K562 (cell line): ENCODE measurements around the gene AFG1L. TPM values are rescaled to one million over a fixed set of nuclear protein-coding genes. Genes with fewer than 3 reads are reported as not detected.

ENCODE experiments used
- C11orf30 ChIP-seq: fragments of 450-650 bp; IDR thresholded peaks from 2 replicates; pipeline ENCODE4 v1.6.1; 2016; ENCODE audit warnings: low read depth, mild to moderate bottlenecking
- CBX8 ChIP-seq: fragments of 200-600 bp; sonication (generic); IDR thresholded peaks from 2 replicates; pipeline ENCODE4 v1.6.1; 2012; ENCODE audit warnings: borderline replicate concordance, mixed run types, low read depth, mild to moderate bottlenecking, moderate library complexity, mixed read lengths, low read length, control low read depth, inconsistent platforms; ENCODE audit not compliant: poor library complexity, severe bottlenecking; ENCODE audit errors: extremely low read depth
- CLOCK ChIP-seq: fragments of 250-450 bp; sonication (Bioruptor Pico); IDR thresholded peaks from 2 replicates; pipeline ENCODE4 v1.4.0; 2020; ENCODE audit warnings: mild to moderate bottlenecking, moderate library complexity, borderline replicate concordance
- DIDO1 ChIP-seq: fragments of 450-650 bp; IDR thresholded peaks from 2 replicates; pipeline ENCODE4 v1.6.1; 2016; ENCODE audit warnings: low read depth, missing biosample characterization, missing genetic modification characterization
- EGR1 ChIP-seq: fragments of 450-650 bp; conservative IDR thresholded peaks from 2 replicates; pipeline ENCODE4 v1.6.1; 2017; ENCODE audit warnings: mild to moderate bottlenecking
- EHMT2 ChIP-seq: fragments of 450-650 bp; IDR thresholded peaks from 2 replicates; pipeline ENCODE4 v1.6.1; 2018; ENCODE audit warnings: antibody characterized with exemption
- HIVEP1 ChIP-seq: fragments of 250-450 bp; sonication (Bioruptor Pico); IDR thresholded peaks from 2 replicates; pipeline ENCODE4 v1.4.0; 2020; ENCODE audit warnings: mild to moderate bottlenecking
- KAT7 ChIP-seq: sonication (generic); formaldehyde crosslinking; IDR thresholded peaks from 2 replicates; pipeline ENCODE4 v1.8.0; 2022; ENCODE audit warnings: missing genetic modification reagents, mild to moderate bottlenecking, borderline replicate concordance
- KLF16 ChIP-seq: IDR thresholded peaks from 2 replicates; pipeline ENCODE4 v1.6.1; 2016; ENCODE audit warnings: antibody characterized with exemption
- RCOR1 ChIP-seq, 2 experiments: IDR thresholded peaks; 2 replicates each; pipeline ENCODE4 v1.6.1; 2012; ENCODE audit warnings: low read depth in 2 of 2, low read length in 2 of 2, borderline replicate concordance in 1 of 2, improper control_type of control experiment in 1 of 2
- SAFB ChIP-seq: fragments of 200-400 bp; formaldehyde crosslinking; IDR thresholded peaks from 2 replicates; pipeline ENCODE4 v1.6.1; 2017; ENCODE audit warnings: low read depth, low read length, borderline replicate concordance
- ZBTB12 ChIP-seq: fragments of 250-450 bp; sonication (Bioruptor Pico); IDR thresholded peaks from 2 replicates; pipeline ENCODE4 v1.4.0; 2020
- ZBTB8A ChIP-seq: fragments of 450-650 bp; IDR thresholded peaks from 2 replicates; pipeline ENCODE4 v1.6.1; 2018; ENCODE audit warnings: mild to moderate bottlenecking, moderate library complexity; ENCODE audit not compliant: partially characterized antibody
- ZNF24 ChIP-seq: fragments of 450-650 bp; IDR thresholded peaks from 2 replicates; pipeline ENCODE4 v1.6.1; 2016
- polyA plus RNA-seq, 8 experiments: library from polyadenylated mRNA; depleted of rRNA in 4 of 8; stranded (reverse) in 5 of 8; unstranded in 3 of 8; fragments of >200 nt; fragmentation: Nextera tagmentation in 2 of 8; fragmentation: Illumina TruSeq in 1 of 8; extraction: Ambion mirVana in 2 of 8; extraction: Trizol in 1 of 8; gene quantifications; 2 replicates each; pipeline versions ENCODE4 v1.2.1 to v1.2.3, GENCODE V29; 2011 to 2014; ENCODE audit warnings: inconsistent platforms in 1 of 8, missing spikeins in 1 of 8
- total RNA-seq, 7 experiments: library from RNA; depleted of rRNA in 6 of 7; stranded (reverse); fragments of >200 nt in 6 of 7; fragmentation: Illumina TruSeq in 2 of 7; extraction: Trizol in 2 of 7; gene quantifications; 2 replicates each; pipeline versions ENCODE4 v1.2.1 to v1.2.3, GENCODE V29; 2011 to 2021; ENCODE audit warnings: low replicate concordance in 1 of 7
- TF ChIP-seq, protein P1 (sequence below): fragments of 450-650 bp; IDR thresholded peaks from 2 replicates; pipeline ENCODE4 v1.6.1; 2018; ENCODE audit warnings: mild to moderate bottlenecking, low read depth; ENCODE audit not compliant: partially characterized antibody
- TF ChIP-seq, protein P2 (sequence below), 2 experiments: IDR thresholded peaks; 2 replicates each; pipeline ENCODE4 v1.6.1; 2011; ENCODE audit warnings: borderline replicate concordance in 1 of 2, control low read depth in 1 of 2, low read depth in 1 of 2, low read length in 1 of 2, mild to moderate bottlenecking in 1 of 2, mixed read lengths in 1 of 2, moderate library complexity in 1 of 2; ENCODE audit not compliant: insufficient read depth in 1 of 2, insufficient read length in 1 of 2, poor library complexity in 1 of 2, severe bottlenecking in 1 of 2; ENCODE audit errors: extremely low read depth in 1 of 2
- TF ChIP-seq, protein P3 (sequence below): fragments of 450-650 bp; conservative IDR thresholded peaks from 2 replicates; pipeline ENCODE4 v1.6.1; 2016; ENCODE audit warnings: missing genetic modification characterization, low read depth, mild to moderate bottlenecking, missing compliant biosample characterization, moderate library complexity
- TF ChIP-seq, protein P4 (sequence below): fragments of 450-650 bp; IDR thresholded peaks from one replicate; pipeline ENCODE4 v1.6.1; 2018; ENCODE audit warnings: mild to moderate bottlenecking, moderate library complexity; ENCODE audit not compliant: partially characterized antibody

Gene AFG1L
- total and polyA plus RNA-seq, 9 of the 15 experiments (the other 6 are each of a cell fraction or from before 2014, with no cell fraction given), result 2.2 to 15.5 (median 5.8) TPM

DNA sequence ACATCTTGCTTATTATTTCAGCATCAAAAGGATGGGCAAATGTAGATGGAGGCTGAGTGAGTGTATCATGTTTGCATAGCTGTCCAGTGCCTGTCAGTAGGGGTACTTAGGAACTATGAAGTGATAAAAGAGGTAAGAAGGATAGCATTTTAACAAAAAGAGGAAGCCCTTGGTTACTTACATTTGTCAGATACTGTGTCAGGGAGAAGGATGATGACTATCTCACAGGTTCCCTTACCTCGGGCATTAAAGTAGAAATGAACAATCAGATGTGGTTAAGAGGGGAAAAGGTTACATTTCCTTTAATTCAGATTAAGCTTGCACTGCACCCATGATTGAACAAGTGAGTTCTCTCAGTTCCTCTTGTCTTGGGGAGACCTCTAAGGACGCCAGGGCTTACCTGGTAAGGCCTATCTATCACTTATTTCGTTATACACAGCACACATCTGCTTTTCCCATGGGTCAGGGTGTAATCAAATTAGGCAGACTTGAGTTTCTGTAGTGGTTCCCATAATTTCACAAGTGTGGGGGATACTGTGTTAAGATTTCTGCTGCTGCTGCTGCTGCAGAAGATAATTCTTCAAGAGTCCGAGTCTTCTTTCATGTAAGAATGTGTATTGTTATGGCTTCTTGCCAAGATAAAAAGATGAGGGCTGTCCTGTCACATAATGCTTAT, 270.4 kb downstream of the AFG1L start (continued):
- TF ChIP-seq CLOCK (CRISPR knock-in tag), result no peak
- TF ChIP-seq EGR1, result no peak
- TF ChIP-seq, protein P1, sequence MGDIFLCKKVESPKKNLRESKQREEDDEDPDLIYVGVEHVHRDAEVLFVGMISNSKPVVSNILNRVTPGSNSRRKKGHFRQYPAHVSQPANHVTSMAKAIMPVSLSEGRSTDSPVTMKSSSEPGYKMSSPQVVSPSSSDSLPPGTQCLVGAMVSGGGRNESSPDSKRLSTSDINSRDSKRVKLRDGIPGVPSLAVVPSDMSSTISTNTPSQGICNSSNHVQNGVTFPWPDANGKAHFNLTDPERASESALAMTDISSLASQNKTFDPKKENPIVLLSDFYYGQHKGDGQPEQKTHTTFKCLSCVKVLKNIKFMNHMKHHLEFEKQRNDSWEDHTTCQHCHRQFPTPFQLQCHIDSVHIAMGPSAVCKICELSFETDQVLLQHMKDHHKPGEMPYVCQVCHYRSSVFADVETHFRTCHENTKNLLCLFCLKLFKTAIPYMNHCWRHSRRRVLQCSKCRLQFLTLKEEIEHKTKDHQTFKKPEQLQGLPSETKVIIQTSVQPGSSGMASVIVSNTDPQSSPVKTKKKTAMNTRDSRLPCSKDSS, result no peak
- no peak for TF ChIP-seq C11orf30
- TF ChIP-seq KAT7 (CRISPR knock-in tag), result no peak
- peak; percentile 52; the same call in 1 of the 2 replicates for TF ChIP-seq KLF16
- TF ChIP-seq, protein P2, sequence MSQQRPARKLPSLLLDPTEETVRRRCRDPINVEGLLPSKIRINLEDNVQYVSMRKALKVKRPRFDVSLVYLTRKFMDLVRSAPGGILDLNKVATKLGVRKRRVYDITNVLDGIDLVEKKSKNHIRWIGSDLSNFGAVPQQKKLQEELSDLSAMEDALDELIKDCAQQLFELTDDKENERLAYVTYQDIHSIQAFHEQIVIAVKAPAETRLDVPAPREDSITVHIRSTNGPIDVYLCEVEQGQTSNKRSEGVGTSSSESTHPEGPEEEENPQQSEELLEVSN (IDR thresholded peaks at IDR 0.05; ENCODE audit: borderline replicate concordance in 1 of 2, extremely low read depth in 1 of 2, insufficient read depth in 1 of 2, insufficient read length in 1 of 2, low read depth in 1 of 2, low read length in 1 of 2, poor library complexity in 1 of 2, severe bottlenecking in 1 of 2), result no peak
- TF ChIP-seq ZBTB8A, result no peak
- no peak for TF ChIP-seq HIVEP1 (CRISPR knock-in tag)
- no peak for TF ChIP-seq CBX8
- TF ChIP-seq, protein P3, sequence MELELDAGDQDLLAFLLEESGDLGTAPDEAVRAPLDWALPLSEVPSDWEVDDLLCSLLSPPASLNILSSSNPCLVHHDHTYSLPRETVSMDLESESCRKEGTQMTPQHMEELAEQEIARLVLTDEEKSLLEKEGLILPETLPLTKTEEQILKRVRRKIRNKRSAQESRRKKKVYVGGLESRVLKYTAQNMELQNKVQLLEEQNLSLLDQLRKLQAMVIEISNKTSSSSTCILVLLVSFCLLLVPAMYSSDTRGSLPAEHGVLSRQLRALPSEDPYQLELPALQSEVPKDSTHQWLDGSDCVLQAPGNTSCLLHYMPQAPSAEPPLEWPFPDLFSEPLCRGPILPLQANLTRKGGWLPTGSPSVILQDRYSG (tag), result no peak
- no peak for TF ChIP-seq SAFB
- TF ChIP-seq RCOR1 (IDR thresholded peaks at IDR 0.05; ENCODE audit: borderline replicate concordance in 1 of 2, low read depth in 2 of 2, low read length in 2 of 2), result peak in 1 of 2 experiments; percentile 64; a peak in 3 of 4 replicates
- TF ChIP-seq ZBTB12 (CRISPR knock-in tag), result no peak
- TF ChIP-seq EHMT2, result no peak
- TF ChIP-seq ZNF24, result no peak
- no peak for TF ChIP-seq DIDO1 (tag)
- TF ChIP-seq, protein P4, sequence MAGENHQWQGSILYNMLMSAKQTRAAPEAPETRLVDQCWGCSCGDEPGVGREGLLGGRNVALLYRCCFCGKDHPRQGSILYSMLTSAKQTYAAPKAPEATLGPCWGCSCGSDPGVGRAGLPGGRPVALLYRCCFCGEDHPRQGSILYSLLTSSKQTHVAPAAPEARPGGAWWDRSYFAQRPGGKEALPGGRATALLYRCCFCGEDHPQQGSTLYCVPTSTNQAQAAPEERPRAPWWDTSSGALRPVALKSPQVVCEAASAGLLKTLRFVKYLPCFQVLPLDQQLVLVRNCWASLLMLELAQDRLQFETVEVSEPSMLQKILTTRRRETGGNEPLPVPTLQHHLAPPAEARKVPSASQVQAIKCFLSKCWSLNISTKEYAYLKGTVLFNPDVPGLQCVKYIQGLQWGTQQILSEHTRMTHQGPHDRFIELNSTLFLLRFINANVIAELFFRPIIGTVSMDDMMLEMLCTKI, result no peak
